Bronchial epithelial cell (primary cell): ENCODE data around the gene CA10. TPM values are rescaled to one million over a fixed set of nuclear protein-coding genes. Genes with fewer than 3 reads are reported as not detected.

ENCODE experiments used
- DNase-seq: peaks from one replicate; pipeline ENCODE4 v3.0.0-alpha.2; 2010; ENCODE audit warnings: low read depth
- FAIRE-seq: peaks from 2 replicates; lab custom pipeline; 2011; peaks lifted over from hg19 to GRCh38; lab: Jason Lieb, UNC
- H3K27me3 ChIP-seq: 2 replicates; pipeline ENCODE4 v1.5.1; 2011; ENCODE audit warnings: low read length; ENCODE audit not compliant: control insufficient read depth, insufficient read depth
- H3K36me3 ChIP-seq: 2 replicates; pipeline ENCODE4 v1.5.1; 2011; ENCODE audit warnings: low read length; ENCODE audit not compliant: control insufficient read depth, insufficient read depth
- H3K4me3 ChIP-seq: 2 replicates; pipeline ENCODE4 v1.5.1; 2011; ENCODE audit warnings: mild to moderate bottlenecking, low read depth, low read length, control low read depth
- CTCF ChIP-seq: IDR thresholded peaks from 2 replicates; pipeline ENCODE4 v1.5.1; 2011; ENCODE audit warnings: mild to moderate bottlenecking, moderate library complexity, low read length, control low read depth, inconsistent platforms; ENCODE audit not compliant: insufficient read depth, severe bottlenecking
- total RNA-seq: library from RNA; depleted of rRNA; stranded (reverse); fragments of >200 nt; gene quantifications from 2 replicates; pipeline ENCODE4 v1.2.1, GENCODE V29; 2014

CA10 gene
- total RNA-seq, 1 donor from 2014 or later: not detected

- Histone ChIP-seq H3K36me3 (no peaks in the 10 kb centered on the region), H3K4me3 (no peak overlapping the region), H3K27me3 (no peaks in the 10 kb centered on the region)
- no peak for FAIRE-seq
- no peak for TF ChIP-seq CTCF
- DNase-seq: no peak
These were observed 540.5 kb downstream of the CA10 start for GRCh38 chr17:51617986-51618385.

GRCh38 chr17:51613255-51613654 lies 545.3 kb downstream of the CA10 start:
- no peak for TF ChIP-seq CTCF
- no peak overlapping the region for H3K4me3 ChIP-seq
- DNase-seq: no peak
- FAIRE-seq: no peak
- no peaks in the 10 kb centered on the region for H3K36me3 ChIP-seq
- no peaks in the 10 kb centered on the region for H3K27me3 ChIP-seq

GRCh38 chr17:51612692-51613091 lies 545.8 kb downstream of the CA10 start:
- DNase-seq: no peak
- H3K36me3 ChIP-seq: no peaks in the 10 kb centered on the region
- H3K4me3 ChIP-seq: no peak overlapping the region
- FAIRE-seq: no peak
- TF ChIP-seq CTCF: no peak
- no peaks in the 10 kb centered on the region for H3K27me3 ChIP-seq

GRCh38 chr17:51611585-51611984 lies 546.9 kb downstream of the CA10 start:
- H3K4me3 ChIP-seq: no peak overlapping the region
- no peaks in the 10 kb centered on the region for H3K27me3 ChIP-seq
- FAIRE-seq (no peak), DNase-seq (no peak)
- no peak for TF ChIP-seq CTCF
- no peaks in the 10 kb centered on the region for H3K36me3 ChIP-seq

- H3K27me3 ChIP-seq: no peaks in the 10 kb centered on the region
- no peak for DNase-seq
- FAIRE-seq: no peak
- no peak for TF ChIP-seq CTCF
- H3K4me3 ChIP-seq: no peak overlapping the region
- H3K36me3 ChIP-seq: no peaks in the 10 kb centered on the region
These were observed 547.7 kb downstream of the CA10 start for GRCh38 chr17:51610834-51611233.

- Histone ChIP-seq H3K36me3 (no peaks in the 10 kb centered on the region), H3K4me3 (no peak overlapping the region), H3K27me3 (no peaks in the 10 kb centered on the region)
- FAIRE-seq (no peak), DNase-seq (no peak)
- no peak for TF ChIP-seq CTCF
These were observed 548.4 kb downstream of the CA10 start for GRCh38 chr17:51610155-51610554.
